Measurements from ENCODE around the gene SLC35G1.

Gene SLC35G1

GRCh38 chr10:93876381-93876780 lies 17.4 kb upstream of the SLC35G1 start:
- no peak for DNase-seq (ENCODE audit: low read depth)

GRCh38 chr10:93879273-93879672 lies 14.5 kb upstream of the SLC35G1 start:
- DNase-seq (ENCODE audit: low read depth): no peak

GRCh38 chr10:93894516-93895378 lies 969 bp downstream of the SLC35G1 start:
- no peak for DNase-seq (ENCODE audit: low read depth)

GRCh38 chr10:93897070-93897780 lies 3.4 kb downstream of the SLC35G1 start:
- no peak for DNase-seq (ENCODE audit: low read depth)

- no peak for DNase-seq (ENCODE audit: low read depth)
Observed at GRCh38 chr10:93899109-93899508, 5.3 kb downstream of the SLC35G1 start.

GRCh38 chr10:93903051-93903450 lies 9.3 kb downstream of the SLC35G1 start:
- DNase-seq (ENCODE audit: low read depth): no peak

- no peak for DNase-seq (ENCODE audit: low read depth)
Observed at GRCh38 chr10:93904901-93905300, 11.1 kb downstream of the SLC35G1 start.

- DNase-seq (ENCODE audit: low read depth): no peak
Observed at GRCh38 chr10:93907059-93907458, 13.3 kb downstream of the SLC35G1 start.

- DNase-seq (ENCODE audit: low read depth): no peak
Observed at GRCh38 chr10:93911866-93912265, 18.1 kb downstream of the SLC35G1 start.

- no peak for DNase-seq (ENCODE audit: low read depth)
Observed at GRCh38 chr10:93912444-93912843, 18.7 kb downstream of the SLC35G1 start.

GRCh38 chr10:93913706-93914105 lies 19.9 kb downstream of the SLC35G1 start:
- DNase-seq (ENCODE audit: low read depth): no peak

GRCh38 chr10:93915598-93915997 lies 21.8 kb downstream of the SLC35G1 start:
- no peak for DNase-seq (ENCODE audit: low read depth)

GRCh38 chr10:93916257-93917063 lies 22.7 kb downstream of the SLC35G1 start:
- DNase-seq (ENCODE audit: low read depth): no peak

GRCh38 chr10:93917064-93917391 lies 23.2 kb downstream of the SLC35G1 start:
- no peak for DNase-seq (ENCODE audit: low read depth)

GRCh38 chr10:93917821-93918220 lies 24.0 kb downstream of the SLC35G1 start:
- no peak for DNase-seq (ENCODE audit: low read depth)

GRCh38 chr10:93921338-93921737 lies 27.6 kb downstream of the SLC35G1 start:
- DNase-seq (ENCODE audit: low read depth): no peak

- no peak for DNase-seq (ENCODE audit: low read depth)
Observed at GRCh38 chr10:93926613-93927012, 32.8 kb downstream of the SLC35G1 start.

- no peak for DNase-seq (ENCODE audit: low read depth)
Observed at GRCh38 chr10:93938140-93938539, 44.4 kb downstream of the SLC35G1 start.

- no peak for DNase-seq (ENCODE audit: low read depth)
Observed at GRCh38 chr10:93940881-93941280, 47.1 kb downstream of the SLC35G1 start.

GRCh38 chr10:93941606-93942005 lies 47.8 kb downstream of the SLC35G1 start:
- DNase-seq (ENCODE audit: low read depth): no peak

- DNase-seq (ENCODE audit: low read depth): no peak
Observed at GRCh38 chr10:93945819-93946218, 52.0 kb downstream of the SLC35G1 start.

GRCh38 chr10:93947055-93947454 lies 53.3 kb downstream of the SLC35G1 start:
- no peak for DNase-seq (ENCODE audit: low read depth)

- DNase-seq (ENCODE audit: low read depth): no peak
Observed at GRCh38 chr10:93947524-93947923, 53.7 kb downstream of the SLC35G1 start.

Measured in activated T-helper 1 cell treated with Interleukin-2 at 50 U/mL for 16 hours (primary cell).